Lower leg skin (tissue), 3 donors: ENCODE measurements around the gene CPA2.

Source experiments
- CTCF ChIP-seq, 3 donors: fragments of 450-650 bp; IDR thresholded peaks; one replicate each; pipeline ENCODE4 v1.5.1; 2016; ENCODE audit warnings: antibody characterized with exemption in 3 of 3, mild to moderate bottlenecking in 3 of 3, moderate library complexity in 2 of 3
- POLR2A ChIP-seq, 2 donors: fragments of 450-650 bp; IDR thresholded peaks; one replicate each; pipeline ENCODE4 v1.6.1; 2016 to 2017; ENCODE audit warnings: antibody characterized with exemption in 2 of 2, mild to moderate bottlenecking in 1 of 2, moderate library complexity in 1 of 2

- TF ChIP-seq CTCF (IDR thresholded peaks at IDR 0.05) (no peak), POLR2A (IDR thresholded peaks at IDR 0.05) (no peak)
These were observed 3.5 kb upstream of the CPA2 start for GRCh38 chr7:130263130-130263529.
